Transverse colon (tissue), 4 donors: ENCODE data around the gene RET.

Experiments used
- CTCF ChIP-seq, 5 experiments: fragments of 200-600 bp in 3 of 5; fragments of 450-650 bp in 2 of 5; sonication (generic) in 3 of 5; IDR thresholded peaks; 1 replicate in 2 of 5; 2 replicates in 3 of 5; pipeline ENCODE4 v1.5.1; 2016 to 2017; ENCODE audit warnings: antibody characterized with exemption in 5 of 5, inconsistent platforms in 3 of 5, mild to moderate bottlenecking in 2 of 5, moderate library complexity in 1 of 5
- EP300 ChIP-seq: sonication (generic); formaldehyde crosslinking; IDR thresholded peaks from one replicate; pipeline ENCODE4 v1.6.1; 2017; ENCODE audit warnings: antibody characterized with exemption, low read depth
- POLR2A ChIP-seq: fragments of 450-650 bp; IDR thresholded peaks from one replicate; pipeline ENCODE4 v1.6.1; 2016; ENCODE audit warnings: antibody characterized with exemption, mild to moderate bottlenecking, moderate library complexity
- POLR2AphosphoS5 ChIP-seq, 3 donors: sonication (generic); formaldehyde crosslinking; IDR thresholded peaks; one replicate each; pipeline ENCODE4 v1.6.1; 2016; ENCODE audit warnings: antibody characterized with exemption in 3 of 3

- TF ChIP-seq CTCF (IDR thresholded peaks at IDR 0.05) (no peak), POLR2AphosphoS5 (IDR thresholded peaks at IDR 0.05) (no peak), POLR2A (no peak), EP300 (no peak)
Measured at GRCh38 chr10:43061760-43062159, 15.1 kb upstream of the RET start.
